ENCODE measurements around the gene TRIO.
"Not testable (repeated sequence)": the region's sequence is repeated elsewhere in the genome, so short reads cannot be mapped to it uniquely, and the experiment has no call there.

The TRIO gene

GRCh38 chr5:14554288-14554687 lies 411.1 kb downstream of the TRIO start:
- H2BK12ac ChIP-seq (ENCODE audit: low read length); H4K8ac ChIP-seq (ENCODE audit: low read depth, low read length); H3K27ac ChIP-seq (ENCODE audit: low read depth, low read length); H2BK120ac ChIP-seq (ENCODE audit: insufficient read depth, low read length, poor library complexity); H2AFZ ChIP-seq (ENCODE audit: insufficient read depth, low read length, poor library complexity); H3K9me3 ChIP-seq (ENCODE audit: insufficient read depth, low read depth, low read length); H3K23ac ChIP-seq (ENCODE audit: low read length); H2BK5ac ChIP-seq (ENCODE audit: low read depth, low read length, poor library complexity); H2AK5ac ChIP-seq (ENCODE audit: low read length); H3K4me3 ChIP-seq (ENCODE audit: low read depth, low read length); H3K9ac ChIP-seq (ENCODE audit: low read length); H3K79me2 ChIP-seq (ENCODE audit: control insufficient read depth, insufficient read depth, low read length, poor library complexity); H3K36me3 ChIP-seq (ENCODE audit: control insufficient read depth in 1 of 2, insufficient read depth in 2 of 2, low read length in 2 of 2); H3K27me3 ChIP-seq (ENCODE audit: insufficient read depth, low read length); H3K79me1 ChIP-seq (ENCODE audit: low read length); H3K14ac ChIP-seq (ENCODE audit: low read length); H3K4ac ChIP-seq (ENCODE audit: low read depth, low read length); H4K91ac ChIP-seq (ENCODE audit: low read depth, low read length); H3K4me2 ChIP-seq (ENCODE audit: low read length); H3K4me1 ChIP-seq (ENCODE audit: control insufficient read depth in 1 of 2, insufficient read depth in 2 of 2, low read length in 2 of 2); H4K12ac ChIP-seq (ENCODE audit: low read depth, low read length); H3K18ac ChIP-seq (ENCODE audit: low read length): not testable (repeated sequence)
- no CpG with 5 or more reads among the region's 3 CpGs for WGBS (ENCODE audit: extremely low coverage, insufficient coverage, insufficient read length)
- peak in 1 of 2 donors; percentile 6 for DNase-seq

- Histone ChIP-seq H3K4me1 (ENCODE audit: control insufficient read depth in 1 of 2, insufficient read depth in 2 of 2, low read length in 2 of 2) (no peaks in the 10 kb centered on the region), H3K79me1 (ENCODE audit: low read length) (no peaks in the 10 kb centered on the region), H3K27me3 (ENCODE audit: insufficient read depth, low read length) (peaks cover 3% of the 10 kb centered on the region), H3K27ac (ENCODE audit: low read depth, low read length) (no peak overlapping the region), H2AK5ac (ENCODE audit: low read length) (no peak overlapping the region), H2AFZ (ENCODE audit: insufficient read depth, low read length, poor library complexity) (no peak overlapping the region), H3K4me3 (ENCODE audit: low read depth, low read length) (no peak overlapping the region), H2BK120ac (ENCODE audit: insufficient read depth, low read length, poor library complexity) (no peak overlapping the region), H2BK12ac (ENCODE audit: low read length) (no peak overlapping the region), H3K4ac (ENCODE audit: low read depth, low read length) (no peak overlapping the region), H3K9me3 (ENCODE audit: insufficient read depth, low read depth, low read length) (no peaks in the 10 kb centered on the region), H3K23ac (ENCODE audit: low read length) (no peak overlapping the region), H2BK5ac (ENCODE audit: low read depth, low read length, poor library complexity) (no peak overlapping the region), H3K36me3 (ENCODE audit: control insufficient read depth in 1 of 2, insufficient read depth in 2 of 2, low read length in 2 of 2) (no peaks in the 10 kb centered on the region), H3K4me2 (ENCODE audit: low read length) (no peak overlapping the region), H4K8ac (ENCODE audit: low read depth, low read length) (no peak overlapping the region), H3K9ac (ENCODE audit: low read length) (no peak overlapping the region), H3K79me2 (ENCODE audit: control insufficient read depth, insufficient read depth, low read length, poor library complexity) (no peaks in the 10 kb centered on the region), H3K18ac (ENCODE audit: low read length) (no peak overlapping the region), H4K12ac (ENCODE audit: low read depth, low read length) (no peak overlapping the region), H4K91ac (ENCODE audit: low read depth, low read length) (no peak overlapping the region), H3K14ac (ENCODE audit: low read length) (no peak overlapping the region)
- DNase-seq, result no peak
- WGBS (ENCODE audit: extremely low coverage, insufficient coverage, insufficient read length), result no CpG with 5 or more reads among the region's 2 CpGs
Observed at GRCh38 chr5:14556015-14556414, 412.9 kb downstream of the TRIO start.

- Histone ChIP-seq H4K12ac (ENCODE audit: low read depth, low read length) (no peak overlapping the region), H3K4me2 (ENCODE audit: low read length) (no peak overlapping the region), H3K14ac (ENCODE audit: low read length) (no peak overlapping the region), H3K4me3 (ENCODE audit: low read depth, low read length) (no peak overlapping the region), H4K91ac (ENCODE audit: low read depth, low read length) (no peak overlapping the region), H3K9ac (ENCODE audit: low read length) (no peak overlapping the region), H3K4me1 (ENCODE audit: control insufficient read depth in 1 of 2, insufficient read depth in 2 of 2, low read length in 2 of 2) (no peaks in the 10 kb centered on the region), H4K8ac (ENCODE audit: low read depth, low read length) (no peak overlapping the region), H2BK5ac (ENCODE audit: low read depth, low read length, poor library complexity) (no peak overlapping the region), H2AK5ac (ENCODE audit: low read length) (no peak overlapping the region), H3K23ac (ENCODE audit: low read length) (no peak overlapping the region), H3K27ac (ENCODE audit: low read depth, low read length) (no peak overlapping the region), H3K18ac (ENCODE audit: low read length) (no peak overlapping the region), H3K9me3 (ENCODE audit: insufficient read depth, low read depth, low read length) (no peaks in the 10 kb centered on the region), H3K36me3 (ENCODE audit: control insufficient read depth in 1 of 2, insufficient read depth in 2 of 2, low read length in 2 of 2) (no peaks in the 10 kb centered on the region), H3K4ac (ENCODE audit: low read depth, low read length) (no peak overlapping the region), H2BK120ac (ENCODE audit: insufficient read depth, low read length, poor library complexity) (no peak overlapping the region), H3K79me1 (ENCODE audit: low read length) (no peaks in the 10 kb centered on the region), H2BK12ac (ENCODE audit: low read length) (no peak overlapping the region), H2AFZ (ENCODE audit: insufficient read depth, low read length, poor library complexity) (no peak overlapping the region), H3K27me3 (ENCODE audit: insufficient read depth, low read length) (peaks cover 3% of the 10 kb centered on the region), H3K79me2 (ENCODE audit: control insufficient read depth, insufficient read depth, low read length, poor library complexity) (no peaks in the 10 kb centered on the region)
- no CpG with 5 or more reads among the region's 8 CpGs for WGBS (ENCODE audit: extremely low coverage, insufficient coverage, insufficient read length)
- DNase-seq, result no peak
Observed at GRCh38 chr5:14557203-14557770, 414.1 kb downstream of the TRIO start.

- no peaks in the 10 kb centered on the region for H3K79me1 ChIP-seq (ENCODE audit: low read length)
- H3K27ac ChIP-seq (ENCODE audit: low read depth, low read length), result no peak overlapping the region
- H4K12ac ChIP-seq (ENCODE audit: low read depth, low read length), result no peak overlapping the region
- no peak overlapping the region for H3K4ac ChIP-seq (ENCODE audit: low read depth, low read length)
- H2AFZ ChIP-seq (ENCODE audit: insufficient read depth, low read length, poor library complexity), result no peak overlapping the region
- H3K9ac ChIP-seq (ENCODE audit: low read length), result no peak overlapping the region
- H4K8ac ChIP-seq (ENCODE audit: low read depth, low read length), result no peak overlapping the region
- H3K79me2 ChIP-seq (ENCODE audit: control insufficient read depth, insufficient read depth, low read length, poor library complexity), result no peaks in the 10 kb centered on the region
- no peaks in the 10 kb centered on the region for H3K36me3 ChIP-seq (ENCODE audit: control insufficient read depth in 1 of 2, insufficient read depth in 2 of 2, low read length in 2 of 2)
- no CpG with 5 or more reads among the region's 8 CpGs for WGBS (ENCODE audit: extremely low coverage, insufficient coverage, insufficient read length)
- H3K18ac ChIP-seq (ENCODE audit: low read length), result no peak overlapping the region
- no peak overlapping the region for H2BK120ac ChIP-seq (ENCODE audit: insufficient read depth, low read length, poor library complexity)
- DNase-seq, result peak in 1 of 2 donors; percentile 35
- no peaks in the 10 kb centered on the region for H3K9me3 ChIP-seq (ENCODE audit: insufficient read depth, low read depth, low read length)
- no peaks in the 10 kb centered on the region for H3K4me1 ChIP-seq (ENCODE audit: control insufficient read depth in 1 of 2, insufficient read depth in 2 of 2, low read length in 2 of 2)
- no peak overlapping the region for H3K14ac ChIP-seq (ENCODE audit: low read length)
- H3K23ac ChIP-seq (ENCODE audit: low read length), result no peak overlapping the region
- no peak overlapping the region for H3K4me2 ChIP-seq (ENCODE audit: low read length)
- no peak overlapping the region for H4K91ac ChIP-seq (ENCODE audit: low read depth, low read length)
- no peak overlapping the region for H3K4me3 ChIP-seq (ENCODE audit: low read depth, low read length)
- no peak overlapping the region for H2BK12ac ChIP-seq (ENCODE audit: low read length)
- no peak overlapping the region for H2AK5ac ChIP-seq (ENCODE audit: low read length)
- peaks cover 3% of the 10 kb centered on the region for H3K27me3 ChIP-seq (ENCODE audit: insufficient read depth, low read length)
- no peak overlapping the region for H2BK5ac ChIP-seq (ENCODE audit: low read depth, low read length, poor library complexity)
Observed at GRCh38 chr5:14557791-14558415, 414.8 kb downstream of the TRIO start.

All from trophoblast cell (in vitro differentiated cells and primary cell).